ENCODE data around the gene PTK6.
"Not testable (repeated sequence)": the region's sequence is repeated elsewhere in the genome, so short reads cannot be mapped to it uniquely, and the experiment has no call there.

PTK6 gene

GRCh38 chr20:63565021-63565698 lies 28.0 kb upstream of the PTK6 start:
- Histone ChIP-seq H3K9me3 (no peaks in the 10 kb centered on the region), H3K4me3 (no peak overlapping the region), H3K36me3 (replicated peaks) (no peaks in the 10 kb centered on the region), H3K27me3 (ENCODE audit: low read depth) (no peaks in the 10 kb centered on the region), H3K4me1 (no peaks in the 10 kb centered on the region)
- no peak for DNase-seq (ENCODE audit: low spot score in 2 of 2)
- in situ Hi-C loops (cut with MboI; ENCODE audit: low sequenced_read_pairs) = no loop called here

DNA sequence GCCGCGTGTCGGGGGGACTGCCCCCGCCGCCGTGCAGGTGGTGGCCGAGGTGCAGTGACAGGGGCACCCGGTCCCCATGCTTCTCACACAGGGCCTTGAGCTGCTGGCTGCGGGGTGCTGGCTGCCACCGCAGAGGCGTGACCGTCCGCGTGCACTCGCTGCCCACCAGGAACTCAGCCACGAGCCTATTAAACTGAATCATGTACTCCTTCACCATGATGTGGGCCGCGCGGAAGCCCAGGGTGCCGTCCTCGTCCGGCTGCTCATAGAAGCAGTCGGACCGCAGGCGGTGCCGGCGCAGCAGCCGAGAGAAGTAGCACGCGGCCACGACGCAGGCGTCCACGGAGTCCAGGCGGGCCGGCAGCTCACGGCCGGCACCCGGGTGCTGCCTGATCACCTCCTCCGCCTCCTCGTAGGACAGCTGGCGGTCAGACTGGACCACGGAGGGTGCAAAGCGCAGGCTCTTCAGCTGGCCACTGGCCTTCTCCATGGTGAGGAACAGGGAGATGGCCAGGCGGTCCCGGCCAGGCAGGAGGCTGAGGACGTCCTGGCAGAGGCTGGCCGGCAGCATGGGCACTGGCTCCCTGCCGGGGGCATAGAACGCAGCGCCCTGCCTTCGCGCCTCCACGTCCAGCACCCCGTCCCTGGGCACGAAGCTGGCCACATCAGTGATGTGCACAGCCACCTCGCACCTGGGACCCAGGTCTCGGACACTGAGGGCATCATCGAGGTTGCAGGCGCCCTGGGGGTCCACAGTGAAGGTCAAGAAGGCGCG lies 27.0 kb upstream of the PTK6 start:
- H3K4me3 ChIP-seq = no peak overlapping the region
- DNase-seq (ENCODE audit: low spot score in 2 of 2) = no peak
- no peaks in the 10 kb centered on the region for H3K36me3 ChIP-seq (replicated peaks)
- H3K9me3 ChIP-seq = no peaks in the 10 kb centered on the region
- H3K27me3 ChIP-seq (ENCODE audit: low read depth) = no peaks in the 10 kb centered on the region
- in situ Hi-C loops (cut with MboI; ENCODE audit: low sequenced_read_pairs) = no loop called here
- no peaks in the 10 kb centered on the region for H3K4me1 ChIP-seq

DNA sequence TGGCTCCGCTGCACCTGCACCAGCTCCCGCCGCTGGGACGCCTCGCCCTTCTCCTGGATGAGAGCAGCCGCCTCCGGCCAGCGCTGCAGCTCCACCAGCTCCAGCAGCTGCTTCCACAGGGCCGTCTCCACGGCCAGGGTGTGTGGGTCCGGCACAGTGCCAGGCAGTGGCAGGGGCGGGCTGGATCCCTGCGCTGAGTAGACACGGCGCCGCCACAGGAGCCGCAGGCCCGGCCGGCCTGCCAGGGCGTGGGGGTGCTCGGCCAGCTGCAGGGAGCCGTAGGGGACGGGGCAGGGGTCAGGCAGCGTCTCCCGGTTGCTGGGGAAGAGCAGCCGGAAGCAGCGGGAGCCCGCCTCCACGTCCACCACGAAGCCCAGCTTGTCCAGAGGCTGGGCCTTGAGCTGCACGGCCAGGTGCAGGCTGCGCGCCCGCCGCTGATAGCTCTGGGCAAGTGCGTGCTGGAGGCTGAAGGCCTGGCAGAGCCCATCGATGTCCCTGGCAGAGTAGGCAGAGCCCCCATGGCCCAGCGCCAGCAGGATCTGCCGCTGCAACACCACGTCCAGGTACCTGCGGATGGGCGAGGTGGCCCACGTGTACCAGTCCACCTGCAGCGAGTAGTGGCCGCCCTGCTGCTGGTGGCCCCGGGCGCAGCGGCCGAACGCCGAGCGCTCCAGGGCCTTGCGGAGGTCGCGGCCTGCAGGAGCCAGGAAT lies 26.2 kb upstream of the PTK6 start:
- no peaks in the 10 kb centered on the region for H3K4me1 ChIP-seq
- H3K9me3 ChIP-seq = no peaks in the 10 kb centered on the region
- H3K4me3 ChIP-seq = no peak overlapping the region
- in situ Hi-C loops (cut with MboI; ENCODE audit: low sequenced_read_pairs) = no loop called here
- no peaks in the 10 kb centered on the region for H3K36me3 ChIP-seq (replicated peaks)
- no peak for DNase-seq (ENCODE audit: low spot score in 2 of 2)
- no peaks in the 10 kb centered on the region for H3K27me3 ChIP-seq (ENCODE audit: low read depth)

DNA sequence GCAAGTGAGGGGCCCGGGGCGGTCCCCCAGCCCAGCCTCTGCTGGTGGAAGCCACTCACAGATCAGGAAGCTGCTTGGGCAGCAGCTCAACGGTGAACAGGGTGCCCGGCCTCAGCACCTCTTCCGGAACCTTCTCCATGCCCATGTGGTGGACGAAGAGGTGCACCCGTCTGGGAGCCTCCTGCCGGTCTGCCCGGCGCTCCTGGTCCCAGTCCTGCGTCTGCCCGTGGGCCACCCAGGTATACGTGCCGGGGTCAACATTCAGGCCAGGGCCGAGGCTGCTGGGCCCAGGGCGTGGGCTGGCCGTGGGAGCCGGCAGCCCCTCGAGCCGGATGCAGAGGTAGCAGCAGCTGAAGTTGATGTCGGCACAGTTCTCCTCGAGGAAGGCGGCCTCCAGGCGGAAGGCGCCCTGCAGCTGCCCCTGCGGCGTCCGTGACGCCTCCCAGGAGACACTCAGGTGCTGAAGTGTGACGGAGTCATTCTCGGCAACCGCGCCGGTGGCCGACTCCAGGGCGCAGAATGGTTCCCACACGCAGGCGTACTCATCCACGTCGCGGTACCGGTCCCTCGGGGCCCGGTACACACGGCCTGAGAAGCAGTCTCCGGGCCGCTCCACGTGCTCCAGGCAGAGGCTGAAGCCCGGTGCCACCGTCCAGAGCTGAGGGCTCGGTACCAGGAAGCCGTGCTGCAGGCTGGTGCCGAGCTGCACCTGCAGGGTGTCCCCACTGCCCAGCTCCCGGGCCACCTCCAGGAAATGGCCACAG lies 25.5 kb upstream of the PTK6 start:
- no peaks in the 10 kb centered on the region for H3K36me3 ChIP-seq (replicated peaks)
- no peaks in the 10 kb centered on the region for H3K27me3 ChIP-seq (ENCODE audit: low read depth)
- H3K4me1 ChIP-seq = no peaks in the 10 kb centered on the region

GRCh38 chr20:63561624-63562396 lies 24.6 kb upstream of the PTK6 start:
- in situ Hi-C loops (cut with MboI; ENCODE audit: low sequenced_read_pairs) = no loop called here
- no peak for DNase-seq (ENCODE audit: low spot score in 2 of 2)
- Histone ChIP-seq H3K4me3 (no peak overlapping the region), H3K4me1 (no peaks in the 10 kb centered on the region), H3K9me3 (no peaks in the 10 kb centered on the region), H3K27me3 (ENCODE audit: low read depth) (no peaks in the 10 kb centered on the region), H3K36me3 (replicated peaks) (no peaks in the 10 kb centered on the region)

More for the DNA sequence above, 25.5 kb upstream of the PTK6 start:
- DNase-seq (ENCODE audit: low spot score in 2 of 2) = no peak
- Histone ChIP-seq H3K9me3 (no peaks in the 10 kb centered on the region), H3K4me3 (no peak overlapping the region)
- in situ Hi-C loops (cut with MboI; ENCODE audit: low sequenced_read_pairs) = no loop called here

DNA sequence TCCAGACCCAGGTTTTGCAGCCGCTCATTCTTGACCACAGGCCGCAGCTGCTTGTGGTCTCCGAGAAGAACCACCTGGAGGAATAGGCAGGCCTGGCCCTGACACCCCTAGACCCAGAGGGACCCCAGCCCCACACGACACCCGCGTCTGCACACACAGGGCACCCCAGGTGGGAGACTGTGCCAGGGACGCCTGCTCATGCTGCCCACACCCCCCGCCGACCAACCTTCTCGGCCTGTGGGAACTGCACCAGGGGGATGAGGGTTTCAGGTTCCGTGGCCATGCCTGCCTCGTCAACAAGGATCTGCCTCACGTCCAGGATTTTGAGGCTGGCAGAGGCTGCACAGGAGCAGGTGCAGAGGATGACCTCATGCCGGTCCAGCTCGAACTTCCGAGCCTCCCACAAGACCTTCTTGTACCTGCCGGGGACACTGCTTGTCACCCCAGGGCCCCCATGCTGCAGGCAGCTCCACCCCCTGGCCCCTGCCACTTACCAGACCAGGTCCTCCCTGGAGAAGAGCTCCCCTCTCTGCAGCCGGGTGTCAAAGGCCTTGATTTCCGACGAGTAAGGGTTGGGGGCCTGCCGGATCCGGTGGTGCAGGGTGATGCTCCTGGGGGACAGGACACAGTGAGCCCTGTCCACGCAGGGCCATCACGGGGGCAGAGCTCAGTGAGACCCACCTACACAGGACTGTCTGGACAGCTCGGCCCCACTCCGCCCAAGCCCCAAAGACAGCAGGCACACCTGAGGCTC lies 23.9 kb upstream of the PTK6 start:
- Histone ChIP-seq H3K9me3 (no peaks in the 10 kb centered on the region), H3K4me1 (no peaks in the 10 kb centered on the region), H3K36me3 (replicated peaks) (no peaks in the 10 kb centered on the region), H3K4me3 (no peak overlapping the region), H3K27me3 (ENCODE audit: low read depth) (no peaks in the 10 kb centered on the region)
- in situ Hi-C loops (cut with MboI; ENCODE audit: low sequenced_read_pairs) = no loop called here
- DNase-seq (ENCODE audit: low spot score in 2 of 2) = no peak

DNA sequence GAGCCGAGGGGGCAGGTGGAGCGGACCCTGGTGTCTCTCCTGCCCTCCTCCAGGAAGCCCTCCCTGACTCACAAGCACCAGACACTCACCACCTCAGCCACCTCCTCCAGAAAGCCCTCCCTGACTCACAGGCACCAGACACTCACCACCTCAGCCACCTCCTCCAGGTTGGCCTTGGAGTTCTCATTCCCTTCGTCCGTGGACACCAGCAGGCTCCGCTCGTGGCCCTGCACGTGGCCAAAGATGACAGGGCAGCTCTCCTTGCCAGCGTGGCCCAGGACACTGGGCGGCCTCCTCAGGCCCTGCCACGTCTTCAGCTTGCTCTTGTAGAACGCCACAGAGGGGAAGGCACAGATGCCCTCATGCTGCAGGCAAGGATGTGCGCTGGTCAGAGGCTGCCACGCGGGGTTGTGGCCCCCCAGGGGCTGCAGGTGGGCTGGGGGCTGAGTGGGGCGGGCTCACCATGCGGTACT lies 23.2 kb upstream of the PTK6 start:
- H3K36me3 ChIP-seq (replicated peaks) = no peaks in the 10 kb centered on the region
- H3K27me3 ChIP-seq (ENCODE audit: low read depth) = no peaks in the 10 kb centered on the region
- no peak overlapping the region for H3K4me3 ChIP-seq
- in situ Hi-C loops (cut with MboI; ENCODE audit: low sequenced_read_pairs) = no loop called here
- DNase-seq (ENCODE audit: low spot score in 2 of 2) = no peak
- no peaks in the 10 kb centered on the region for H3K9me3 ChIP-seq
- no peaks in the 10 kb centered on the region for H3K4me1 ChIP-seq

- H3K36me3 ChIP-seq (replicated peaks); in situ Hi-C loops (cut with MboI; ENCODE audit: low sequenced_read_pairs); DNase-seq (ENCODE audit: low spot score in 2 of 2): not testable (repeated sequence)
Observed at GRCh38 chr20:63559485-63560332, 22.5 kb upstream of the PTK6 start.

DNA sequence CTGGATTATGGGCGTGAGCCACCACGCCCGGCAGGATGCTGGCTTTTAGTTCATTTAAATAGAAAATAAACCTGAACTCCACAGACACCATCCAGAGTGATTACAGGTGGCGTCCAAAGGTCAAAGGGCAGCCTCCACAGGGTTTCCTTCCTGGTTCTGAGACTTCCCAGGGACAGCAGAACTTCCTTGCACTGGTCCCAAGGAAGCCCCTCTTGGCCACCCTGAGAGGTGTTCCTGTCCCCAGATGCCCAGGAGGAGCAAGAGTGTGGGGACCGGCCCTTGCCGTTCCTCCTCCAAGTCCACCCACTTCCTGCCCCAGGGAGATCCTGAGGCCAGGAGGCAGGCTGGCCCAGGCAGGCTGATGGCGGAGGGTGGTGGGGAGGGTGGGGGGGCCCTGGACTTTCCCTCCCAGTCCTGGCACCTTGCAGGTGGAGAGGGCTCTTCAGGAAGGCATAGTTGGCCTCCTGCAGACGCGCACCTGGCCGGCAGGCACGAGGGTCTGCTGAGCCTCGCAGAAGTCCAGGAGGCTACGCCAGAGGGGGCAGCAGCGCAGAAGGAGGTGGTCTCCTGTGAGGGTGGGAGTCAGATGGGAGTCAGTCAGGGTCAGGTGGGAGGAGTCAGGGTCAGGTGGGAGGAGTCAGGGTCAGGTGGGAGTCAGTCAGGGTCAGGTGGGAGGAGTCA lies 21.8 kb upstream of the PTK6 start:
- DNase-seq (ENCODE audit: low spot score in 2 of 2) = no peak
- in situ Hi-C loops (cut with MboI; ENCODE audit: low sequenced_read_pairs) = no loop called here

More at GRCh38 chr20:63559485-63560332, 22.5 kb upstream of the PTK6 start:
- H3K4me1 ChIP-seq; H3K27me3 ChIP-seq (ENCODE audit: low read depth); H3K9me3 ChIP-seq; H3K4me3 ChIP-seq: not testable (repeated sequence)

GRCh38 chr20:63557481-63557891 lies 20.3 kb upstream of the PTK6 start:
- in situ Hi-C loops (cut with MboI; ENCODE audit: low sequenced_read_pairs) = no loop called here
- peaks cover 7% of the 10 kb centered on the region for H3K4me1 ChIP-seq
- no peaks in the 10 kb centered on the region for H3K27me3 ChIP-seq (ENCODE audit: low read depth)
- no peaks in the 10 kb centered on the region for H3K9me3 ChIP-seq
- no peak for DNase-seq (ENCODE audit: low spot score in 2 of 2)
- H3K4me3 ChIP-seq = no peak overlapping the region
- no peaks in the 10 kb centered on the region for H3K36me3 ChIP-seq (replicated peaks)

More for the DNA sequence above, 21.8 kb upstream of the PTK6 start:
- Histone ChIP-seq H3K4me1 (no peaks in the 10 kb centered on the region), H3K4me3 (no peak overlapping the region), H3K9me3 (no peaks in the 10 kb centered on the region), H3K27me3 (ENCODE audit: low read depth) (no peaks in the 10 kb centered on the region), H3K36me3 (replicated peaks) (no peaks in the 10 kb centered on the region)

GRCh38 chr20:63556873-63557478 lies 19.8 kb upstream of the PTK6 start:
- Histone ChIP-seq H3K4me3 (no peak overlapping the region), H3K4me1 (peaks cover 8% of the 10 kb centered on the region), H3K9me3 (no peaks in the 10 kb centered on the region), H3K36me3 (replicated peaks) (no peaks in the 10 kb centered on the region), H3K27me3 (ENCODE audit: low read depth) (no peaks in the 10 kb centered on the region)
- in situ Hi-C loops (cut with MboI; ENCODE audit: low sequenced_read_pairs) = no loop called here
- peak in 1 of 2 experiments; percentile 54 for DNase-seq (ENCODE audit: low spot score in 2 of 2)

All from HAP-1 (cell line).